GM11168 (cell line): ENCODE measurements around the gene ENOX1.

ENCODE experiments used
- in situ Hi-C: fragments of 300-500 bp; cut with MboI; formaldehyde crosslinking; loops from one replicate; pipeline ENCODE4 v1.12.0; 2022; ENCODE audit warnings: low sequenced_read_pairs; ENCODE audit not compliant: unreplicated experiment

The ENOX1 gene

DNA sequence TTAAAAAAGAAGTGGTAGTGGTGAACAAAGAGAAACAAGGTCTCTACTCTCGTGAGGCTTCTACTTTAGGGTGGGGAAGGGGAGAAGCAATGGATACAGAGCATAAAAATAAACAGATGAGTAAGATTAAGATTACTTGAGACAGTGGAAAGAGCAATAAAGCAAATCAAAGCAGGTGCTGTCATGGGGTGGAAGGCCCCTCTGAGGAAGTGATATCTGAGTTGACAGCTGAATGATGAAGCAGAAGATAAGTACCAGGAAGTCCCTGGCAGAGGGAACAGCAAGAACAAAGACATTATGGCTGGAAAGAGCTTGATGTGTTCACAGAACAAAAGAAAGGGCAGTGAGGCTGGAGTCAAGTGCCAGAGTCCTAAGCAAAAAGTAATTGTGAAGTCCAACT lies 221.8 kb downstream of the ENOX1 start:
- in situ Hi-C loops = no loop called here

GRCh38 chr13:43561081-43561480 lies 225.7 kb downstream of the ENOX1 start:
- in situ Hi-C loops = no loop called here

DNA sequence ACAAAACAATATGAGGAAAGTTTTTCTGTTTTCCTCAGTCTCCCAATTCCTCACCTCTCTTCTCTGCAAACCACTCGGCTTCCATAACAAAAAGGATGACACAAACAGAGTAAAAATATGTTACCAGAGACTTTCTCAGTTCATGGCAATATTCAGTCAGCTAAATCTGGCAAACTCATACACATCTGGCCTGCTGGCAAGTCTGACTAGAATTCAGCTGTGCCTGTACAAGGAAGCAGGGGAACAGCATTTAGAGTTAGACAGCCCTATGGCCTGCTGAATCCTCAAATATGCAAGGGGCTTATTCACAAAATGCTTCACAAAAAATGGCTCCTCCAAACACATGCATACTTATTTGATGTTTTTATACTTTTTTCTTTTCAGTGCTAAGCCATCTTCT lies 227.8 kb downstream of the ENOX1 start:
- in situ Hi-C loops = no loop called here

GRCh38 chr13:43558326-43558725 lies 228.4 kb downstream of the ENOX1 start:
- in situ Hi-C loops = no loop called here

GRCh38 chr13:43555667-43556066 lies 231.1 kb downstream of the ENOX1 start:
- in situ Hi-C loops = no loop called here

DNA sequence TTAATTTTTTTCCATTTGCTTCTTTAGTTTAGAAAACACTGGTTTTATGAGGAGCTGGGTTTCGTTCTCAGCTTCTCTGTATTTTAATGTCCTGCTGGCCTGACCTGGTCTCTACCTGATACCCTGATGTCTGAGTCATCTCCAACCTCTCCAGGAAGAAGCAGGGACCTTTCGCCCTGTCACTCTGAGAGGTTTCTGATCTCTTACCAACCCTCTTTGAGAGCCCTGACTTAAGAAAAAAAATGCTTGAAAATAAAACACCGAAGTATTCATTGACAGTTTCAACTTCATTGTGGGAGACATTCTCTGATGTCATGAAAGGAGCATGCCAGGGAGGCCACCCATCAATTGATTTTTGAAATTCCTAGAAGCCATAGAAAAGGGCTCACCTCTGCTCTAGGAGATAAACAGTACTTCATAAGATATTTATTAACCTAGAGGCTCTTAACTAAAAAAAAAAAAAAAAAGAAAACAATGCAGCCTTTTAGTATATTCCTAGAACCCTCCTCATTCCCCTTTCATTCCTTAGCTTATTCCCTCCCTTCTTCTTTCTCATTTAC lies 234.8 kb downstream of the ENOX1 start:
- in situ Hi-C loops = no loop called here

DNA sequence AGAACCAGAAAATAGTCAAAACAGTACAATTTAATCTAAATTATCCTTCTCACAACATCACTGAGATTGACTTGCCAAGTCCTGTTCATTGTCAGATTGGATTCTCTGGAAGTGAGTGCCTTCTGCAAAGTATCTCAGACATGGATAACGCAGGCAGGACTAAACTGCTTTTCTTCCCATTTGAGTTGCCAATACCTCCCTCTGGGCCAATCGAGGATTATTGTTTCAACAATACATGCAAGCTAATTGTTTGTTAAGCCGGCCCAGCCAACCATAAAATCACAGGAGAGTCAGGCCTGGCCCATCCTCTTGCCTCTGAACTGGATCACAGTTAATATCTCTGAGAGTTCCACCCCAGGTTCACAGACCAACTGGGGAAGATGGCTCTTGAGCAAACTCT lies 240.0 kb downstream of the ENOX1 start:
- in situ Hi-C loops = no loop called here

- in situ Hi-C loops = no loop called here
Measured at GRCh38 chr13:43546251-43546650, 240.5 kb downstream of the ENOX1 start.

GRCh38 chr13:43545317-43545874 lies 241.4 kb downstream of the ENOX1 start:
- in situ Hi-C loops = no loop called here

DNA sequence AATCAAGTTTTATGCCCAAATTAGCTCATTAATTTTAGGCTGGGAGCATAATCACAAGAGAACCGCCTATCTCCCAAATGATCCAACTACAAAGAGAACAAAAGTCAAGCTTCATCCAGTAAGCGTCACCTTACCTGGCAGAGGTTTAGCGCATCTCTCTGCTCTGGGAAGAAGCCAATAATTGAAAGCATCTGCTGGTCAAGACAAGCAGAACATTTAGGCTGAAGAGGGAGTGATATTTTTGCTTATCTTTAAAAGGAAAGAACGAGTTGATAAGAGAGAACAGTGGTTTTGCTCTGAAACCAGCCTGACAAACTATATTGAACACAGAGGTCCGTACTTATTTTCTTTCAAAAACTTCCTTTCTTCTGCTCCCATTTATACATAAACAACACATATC lies 242.1 kb downstream of the ENOX1 start:
- in situ Hi-C loops = no loop called here

- in situ Hi-C loops = no loop called here
Measured at GRCh38 chr13:43544011-43544410, 242.8 kb downstream of the ENOX1 start.

GRCh38 chr13:43543331-43543730 lies 243.4 kb downstream of the ENOX1 start:
- in situ Hi-C loops = no loop called here

DNA sequence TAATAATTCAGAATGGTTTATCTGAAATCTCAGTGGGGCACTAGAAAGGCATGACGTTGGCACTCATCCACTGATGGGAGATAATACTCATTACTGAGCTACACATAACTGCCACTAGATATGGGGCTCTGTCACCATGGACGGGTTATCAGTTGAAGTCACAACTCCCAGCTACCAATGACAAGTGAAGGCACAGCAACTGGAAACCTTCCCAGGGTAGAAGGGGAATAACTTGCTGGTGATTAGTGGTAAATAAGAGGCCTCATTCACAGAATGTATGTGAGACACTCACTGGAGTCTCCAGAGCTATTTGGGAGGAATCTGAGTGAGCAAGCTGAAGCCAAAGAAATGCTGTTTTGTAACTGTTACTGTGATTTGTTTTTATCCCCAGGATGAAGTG lies 249.6 kb downstream of the ENOX1 start:
- in situ Hi-C loops = no loop called here

GRCh38 chr13:43529796-43530195 lies 257.0 kb downstream of the ENOX1 start:
- in situ Hi-C loops = no loop called here

GRCh38 chr13:43528992-43529391 lies 257.8 kb downstream of the ENOX1 start:
- in situ Hi-C loops = no loop called here

GRCh38 chr13:43522788-43523187 lies 264.0 kb downstream of the ENOX1 start:
- in situ Hi-C loops = no loop called here

- in situ Hi-C loops = no loop called here
Measured at GRCh38 chr13:43520351-43520750, 266.4 kb downstream of the ENOX1 start.

DNA sequence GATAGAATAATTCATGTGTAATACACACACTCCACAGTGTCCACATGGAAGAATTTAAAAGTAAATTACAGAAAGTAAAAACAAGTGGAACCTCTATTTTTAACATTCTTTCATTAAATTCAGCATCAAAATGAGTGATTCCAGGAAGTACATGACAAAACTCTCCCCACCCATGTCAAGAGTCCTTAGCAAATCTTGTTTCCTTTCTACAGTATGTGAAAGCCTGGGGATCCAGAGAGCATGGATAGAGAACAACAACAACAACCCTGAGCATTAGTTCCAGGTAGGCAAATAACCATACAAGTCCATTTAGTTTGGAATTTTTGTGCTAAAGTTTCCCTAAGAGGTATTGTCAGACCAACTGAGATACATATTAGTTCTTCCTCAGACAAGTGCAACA lies 267.9 kb downstream of the ENOX1 start:
- in situ Hi-C loops = no loop called here

- in situ Hi-C loops = no loop called here
Measured at GRCh38 chr13:43516401-43516833, 270.4 kb downstream of the ENOX1 start.

DNA sequence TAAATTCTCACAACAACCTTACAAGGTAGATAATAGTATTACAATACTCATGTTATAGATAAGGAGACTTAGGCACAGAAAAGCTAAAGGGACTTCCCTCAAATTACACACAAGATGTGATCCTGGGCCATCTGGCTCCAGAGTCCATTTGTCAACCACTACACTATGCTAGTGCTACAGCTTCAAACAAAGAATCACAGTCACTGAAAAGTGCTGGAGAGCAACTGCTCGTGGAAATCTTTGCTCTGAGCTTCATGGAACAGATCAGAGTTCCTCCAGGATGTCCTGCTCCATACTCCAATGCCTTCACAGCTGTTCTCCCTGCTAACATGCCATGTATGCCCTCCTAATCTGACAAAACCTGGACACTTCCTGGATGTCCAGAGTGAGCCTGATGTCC lies 271.2 kb downstream of the ENOX1 start:
- in situ Hi-C loops = no loop called here

DNA sequence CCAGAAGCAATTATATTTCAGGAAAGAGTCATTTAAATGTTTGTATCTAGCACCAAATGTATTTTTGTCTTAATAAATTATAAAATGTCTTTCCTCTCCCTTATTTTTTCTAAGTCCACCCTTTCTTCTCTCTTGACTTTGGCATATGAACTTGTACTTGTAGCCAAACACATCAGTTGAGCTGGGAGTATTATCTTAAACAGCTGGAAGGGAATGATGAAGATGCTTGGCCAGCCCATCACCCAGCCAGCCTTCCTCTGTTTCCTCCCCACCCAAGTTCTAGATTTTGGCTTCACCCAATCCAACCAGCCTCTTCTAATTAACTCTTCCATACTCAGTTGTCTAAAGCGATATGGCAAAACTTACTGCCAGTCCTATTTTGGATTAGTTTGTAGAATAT lies 272.5 kb downstream of the ENOX1 start:
- in situ Hi-C loops = no loop called here

DNA sequence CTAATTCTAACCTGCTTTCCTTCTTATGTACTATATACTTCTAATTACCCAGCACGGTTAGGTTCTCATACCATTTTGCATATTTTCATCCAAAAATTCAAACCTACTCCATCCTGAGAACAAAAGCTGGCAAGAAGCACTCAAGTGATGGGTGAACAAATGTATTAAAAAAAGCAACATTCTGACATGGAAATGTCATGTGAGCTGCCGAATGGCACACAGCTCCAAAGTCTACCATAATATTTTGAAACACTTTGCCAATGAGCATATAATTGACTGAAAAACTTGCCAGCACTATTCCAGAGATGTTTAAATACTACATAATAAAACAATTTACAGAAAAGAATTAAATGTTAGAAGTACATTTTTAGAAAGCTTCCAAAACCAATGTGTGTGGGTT lies 274.6 kb downstream of the ENOX1 start:
- in situ Hi-C loops = no loop called here
